Sigmoid colon (tissue), 4 donors: ENCODE measurements around the gene ITGB4.

Experiments used
- EP300 ChIP-seq, 4 donors: sonication (generic); formaldehyde crosslinking; IDR thresholded peaks; one replicate each; pipeline ENCODE4 v1.6.1; 2017; ENCODE audit warnings: antibody characterized with exemption in 4 of 4
- POLR2A ChIP-seq, 2 donors: fragments of 450-650 bp; IDR thresholded peaks; one replicate each; pipeline ENCODE4 v1.6.1; 2016; ENCODE audit warnings: antibody characterized with exemption in 2 of 2, mild to moderate bottlenecking in 2 of 2, moderate library complexity in 2 of 2
- POLR2AphosphoS5 ChIP-seq, 4 donors: sonication (generic); formaldehyde crosslinking; IDR thresholded peaks; one replicate each; pipeline ENCODE4 v1.6.1; 2017; ENCODE audit warnings: antibody characterized with exemption in 4 of 4
- TF ChIP-seq, protein P1 (sequence below), 4 experiments: fragments of 450-650 bp in 3 of 4; fragments of 200-600 bp in 1 of 4; IDR thresholded peaks; one replicate each; pipeline ENCODE4 v1.5.1; 2016 to 2019; ENCODE audit warnings: antibody characterized with exemption in 4 of 4, mild to moderate bottlenecking in 3 of 4, moderate library complexity in 2 of 4

GRCh38 chr17:75689441-75689873 is 31.8 kb upstream of the ITGB4 start:
- TF ChIP-seq, protein P1, sequence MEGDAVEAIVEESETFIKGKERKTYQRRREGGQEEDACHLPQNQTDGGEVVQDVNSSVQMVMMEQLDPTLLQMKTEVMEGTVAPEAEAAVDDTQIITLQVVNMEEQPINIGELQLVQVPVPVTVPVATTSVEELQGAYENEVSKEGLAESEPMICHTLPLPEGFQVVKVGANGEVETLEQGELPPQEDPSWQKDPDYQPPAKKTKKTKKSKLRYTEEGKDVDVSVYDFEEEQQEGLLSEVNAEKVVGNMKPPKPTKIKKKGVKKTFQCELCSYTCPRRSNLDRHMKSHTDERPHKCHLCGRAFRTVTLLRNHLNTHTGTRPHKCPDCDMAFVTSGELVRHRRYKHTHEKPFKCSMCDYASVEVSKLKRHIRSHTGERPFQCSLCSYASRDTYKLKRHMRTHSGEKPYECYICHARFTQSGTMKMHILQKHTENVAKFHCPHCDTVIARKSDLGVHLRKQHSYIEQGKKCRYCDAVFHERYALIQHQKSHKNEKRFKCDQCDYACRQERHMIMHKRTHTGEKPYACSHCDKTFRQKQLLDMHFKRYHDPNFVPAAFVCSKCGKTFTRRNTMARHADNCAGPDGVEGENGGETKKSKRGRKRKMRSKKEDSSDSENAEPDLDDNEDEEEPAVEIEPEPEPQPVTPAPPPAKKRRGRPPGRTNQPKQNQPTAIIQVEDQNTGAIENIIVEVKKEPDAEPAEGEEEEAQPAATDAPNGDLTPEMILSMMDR (IDR thresholded peaks at IDR 0.05): no peak
- TF ChIP-seq POLR2A (IDR thresholded peaks at IDR 0.05): no peak
- no peak for TF ChIP-seq POLR2AphosphoS5 (IDR thresholded peaks at IDR 0.05)
- no peak for TF ChIP-seq EP300 (IDR thresholded peaks at IDR 0.05)
